Left ventricle myocardium inferior (tissue), 1 donor: ENCODE measurements around the gene LIN54. TPM values are rescaled to one million over a fixed set of nuclear protein-coding genes. Genes with fewer than 3 reads are reported as not detected.

Experiments
- DNase-seq: peaks from one replicate; pipeline ENCODE4 v3.0.0-alpha.2; 2020
- H3K27ac ChIP-seq: fragments of 200-600 bp; replicated peaks from 2 replicates; pipeline ENCODE4 v1.8.0; 2021
- H3K27me3 ChIP-seq: fragments of 200-600 bp; 2 replicates; pipeline ENCODE4 v1.8.0; 2021; ENCODE audit warnings: low read depth
- H3K36me3 ChIP-seq: fragments of 200-600 bp; 2 replicates; pipeline ENCODE4 v1.8.0; 2021
- H3K4me1 ChIP-seq: fragments of 200-600 bp; 2 replicates; pipeline ENCODE4 v1.8.0; 2021
- H3K4me3 ChIP-seq: fragments of 200-600 bp; 2 replicates; pipeline ENCODE4 v1.8.0; 2021; ENCODE audit warnings: mild to moderate bottlenecking, moderate library complexity
- H3K9me3 ChIP-seq: fragments of 200-600 bp; replicated peaks from 2 replicates; pipeline ENCODE4 v1.8.0; 2021
- intact Hi-C: fragments of 100-400 bp; cut with micrococcal nuclease; formaldehyde crosslinking; loops from one replicate; pipeline ENCODE4 v1.11.0; 2022
- total RNA-seq: library from RNA; stranded (reverse); fragmentation: NEBNext Ultra II Directional; extraction: Animal tissue kit (Norgen Biotek cat#: 25700); gene quantifications from one replicate; pipeline ENCODE4 v1.2.1, GENCODE V29; 2021
- TF ChIP-seq, protein P1 (sequence below): fragments of 200-600 bp; IDR thresholded peaks from 2 replicates; pipeline ENCODE4 v1.8.0; 2021; ENCODE audit warnings: antibody characterized with exemption, mild to moderate bottlenecking, borderline replicate concordance
- donor health status: DM: no; HTN: yes; CAD: no; lungs with severe emphysema.

Gene LIN54
- total RNA-seq, 1 donor from 2014 or later, result 6.2 TPM

DNA sequence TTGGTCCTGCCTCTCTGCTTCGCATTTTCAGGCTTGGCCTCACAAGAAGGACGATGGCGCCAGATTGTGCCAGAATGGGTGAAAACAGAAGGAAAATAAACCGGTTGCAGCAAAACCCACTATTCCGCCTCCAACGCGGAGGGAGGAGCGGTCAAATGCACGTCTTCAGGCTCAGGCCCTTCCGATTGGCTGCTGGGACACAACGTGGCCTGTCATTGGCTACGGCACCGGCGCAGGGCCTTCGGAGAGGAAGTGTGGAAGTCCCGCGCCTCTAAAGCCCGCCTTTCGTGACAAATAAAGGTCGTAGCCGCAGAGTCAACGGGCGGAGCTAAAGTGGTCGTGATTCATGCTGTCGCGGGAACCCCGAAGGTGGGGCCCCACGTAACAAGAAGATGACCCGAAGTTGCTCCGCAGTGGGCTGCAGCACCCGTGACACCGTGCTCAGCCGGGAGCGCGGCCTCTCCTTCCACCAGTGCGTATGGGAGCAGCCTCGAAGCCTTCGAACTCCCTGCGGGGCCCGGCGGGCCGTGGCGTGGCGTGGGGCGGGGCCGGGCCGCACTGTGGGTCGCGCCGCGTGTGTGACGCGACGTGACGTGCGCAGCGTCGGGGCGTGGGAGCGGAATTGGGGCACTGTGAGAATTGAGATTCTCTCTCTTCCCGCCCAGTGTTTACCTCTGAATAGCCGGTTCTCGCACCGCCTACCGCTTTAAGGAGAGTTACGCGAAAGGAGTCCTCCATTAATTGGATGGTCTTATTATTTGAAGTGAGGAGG is 110.0 kb downstream of the LIN54 start, which contains the start of gene THAP9:
THAP9 (plus strand) TSS at position 325 of the 772 bp plus-strand sequence; CDS start at position 393, 68 bp downstream.
- Histone ChIP-seq H3K9me3 (no peaks in the 10 kb centered on the region), H3K27ac (peak within 1 kb of the TSS; percentile 100), H3K27me3 (no peaks in the 10 kb centered on the region), H3K4me1 (peaks cover 59% of the 10 kb centered on the region), H3K36me3 (peaks cover 17% of the 10 kb centered on the region), H3K4me3 (peak within 1 kb of the TSS; percentile 78)
- intact Hi-C loops, result no loop called here
- peak; percentile 98 for DNase-seq
- TF ChIP-seq, protein P1, sequence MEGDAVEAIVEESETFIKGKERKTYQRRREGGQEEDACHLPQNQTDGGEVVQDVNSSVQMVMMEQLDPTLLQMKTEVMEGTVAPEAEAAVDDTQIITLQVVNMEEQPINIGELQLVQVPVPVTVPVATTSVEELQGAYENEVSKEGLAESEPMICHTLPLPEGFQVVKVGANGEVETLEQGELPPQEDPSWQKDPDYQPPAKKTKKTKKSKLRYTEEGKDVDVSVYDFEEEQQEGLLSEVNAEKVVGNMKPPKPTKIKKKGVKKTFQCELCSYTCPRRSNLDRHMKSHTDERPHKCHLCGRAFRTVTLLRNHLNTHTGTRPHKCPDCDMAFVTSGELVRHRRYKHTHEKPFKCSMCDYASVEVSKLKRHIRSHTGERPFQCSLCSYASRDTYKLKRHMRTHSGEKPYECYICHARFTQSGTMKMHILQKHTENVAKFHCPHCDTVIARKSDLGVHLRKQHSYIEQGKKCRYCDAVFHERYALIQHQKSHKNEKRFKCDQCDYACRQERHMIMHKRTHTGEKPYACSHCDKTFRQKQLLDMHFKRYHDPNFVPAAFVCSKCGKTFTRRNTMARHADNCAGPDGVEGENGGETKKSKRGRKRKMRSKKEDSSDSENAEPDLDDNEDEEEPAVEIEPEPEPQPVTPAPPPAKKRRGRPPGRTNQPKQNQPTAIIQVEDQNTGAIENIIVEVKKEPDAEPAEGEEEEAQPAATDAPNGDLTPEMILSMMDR, result no peak

GRCh38 chr4:82900066-82900410 is 110.6 kb downstream of the LIN54 start:
- Histone ChIP-seq H3K9me3 (no peaks in the 10 kb centered on the region), H3K4me3 (peak overlapping the region; percentile 78), H3K36me3 (peaks cover 19% of the 10 kb centered on the region), H3K27me3 (no peaks in the 10 kb centered on the region), H3K4me1 (peaks cover 59% of the 10 kb centered on the region), H3K27ac (peak overlapping the region; percentile 100)
- intact Hi-C loops, result no loop called here
- no peak for DNase-seq
- TF ChIP-seq, protein P1, result no peak

- TF ChIP-seq, protein P1, result no peak
- intact Hi-C loops, result no loop called here
- peak overlapping the region; percentile 100 for H3K27ac ChIP-seq
- peak overlapping the region; percentile 78 for H3K4me3 ChIP-seq
- no peaks in the 10 kb centered on the region for H3K9me3 ChIP-seq
- no peaks in the 10 kb centered on the region for H3K27me3 ChIP-seq
- H3K4me1 ChIP-seq, result peaks cover 59% of the 10 kb centered on the region
- peaks cover 24% of the 10 kb centered on the region for H3K36me3 ChIP-seq
- no peak for DNase-seq
These were observed 111.1 kb downstream of the LIN54 start for GRCh38 chr4:82899374-82900065.

GRCh38 chr4:82898322-82899243 is 112.0 kb downstream of the LIN54 start:
- Histone ChIP-seq H3K36me3 (peaks cover 33% of the 10 kb centered on the region), H3K9me3 (no peaks in the 10 kb centered on the region), H3K27me3 (no peaks in the 10 kb centered on the region), H3K4me1 (peaks cover 59% of the 10 kb centered on the region), H3K27ac (peak overlapping the region; percentile 100), H3K4me3 (peak overlapping the region; percentile 78)
- TF ChIP-seq, protein P1, result peak; percentile 35
- intact Hi-C loops, result no loop called here
- DNase-seq, result no peak

DNA sequence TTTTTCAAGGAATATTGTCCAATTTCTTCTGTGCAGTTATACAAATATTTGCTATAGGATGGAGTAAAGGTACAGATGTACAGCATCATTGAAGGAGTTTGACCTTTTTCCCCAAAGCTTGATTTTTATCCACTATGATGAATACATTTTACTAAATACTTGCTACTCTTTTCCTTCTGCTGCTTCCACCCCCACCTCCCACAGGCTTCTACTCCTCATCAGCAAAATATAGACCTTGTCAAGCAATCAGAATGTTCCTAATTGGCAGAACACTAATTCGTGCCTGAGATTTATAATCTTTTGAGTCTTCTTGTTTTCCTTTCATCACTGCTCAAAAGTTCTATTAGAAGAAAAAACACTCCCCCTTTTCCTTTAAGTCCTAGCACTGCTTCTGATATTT is 113.9 kb downstream of the LIN54 start:
- intact Hi-C loops, result no loop called here
- H3K27me3 ChIP-seq, result no peaks in the 10 kb centered on the region
- H3K27ac ChIP-seq, result no peak overlapping the region
- TF ChIP-seq, protein P1, result no peak
- no peak overlapping the region for H3K4me3 ChIP-seq
- H3K9me3 ChIP-seq, result no peaks in the 10 kb centered on the region
- H3K36me3 ChIP-seq, result peaks cover 41% of the 10 kb centered on the region
- H3K4me1 ChIP-seq, result peaks cover 56% of the 10 kb centered on the region
- DNase-seq, result no peak
